Suprapubic skin (tissue), 4 donors: ENCODE results near the gene KCNIP3. TPM values are rescaled to one million over a fixed set of nuclear protein-coding genes. Genes with fewer than 3 reads are reported as not detected.

Source experiments
- DNase-seq, 2 donors: peaks; one replicate each; pipeline ENCODE4 v3.0.0-alpha.2; 2019; ENCODE audit warnings: low spot score in 2 of 2
- H3K27ac ChIP-seq: fragments of 200-600 bp; sonication (generic); one replicate; pipeline ENCODE4 v1.5.1; 2019
- H3K27me3 ChIP-seq: fragments of 200-600 bp; sonication (generic); one replicate; pipeline ENCODE4 v1.5.1; 2019
- H3K36me3 ChIP-seq: fragments of 200-600 bp; sonication (generic); one replicate; pipeline ENCODE4 v1.5.1; 2019
- H3K4me1 ChIP-seq: fragments of 200-600 bp; sonication (generic); one replicate; pipeline ENCODE4 v1.5.1; 2019
- H3K4me3 ChIP-seq: fragments of 200-600 bp; sonication (generic); one replicate; pipeline ENCODE4 v1.5.1; 2019; ENCODE audit warnings: mild to moderate bottlenecking
- H3K9me3 ChIP-seq: fragments of 200-600 bp; sonication (generic); one replicate; pipeline ENCODE4 v1.5.1; 2019
- CTCF ChIP-seq, 2 donors: fragments of 200-600 bp in 1 of 2; fragments of 450-650 bp in 1 of 2; sonication (generic) in 1 of 2; IDR thresholded peaks; one replicate each; pipeline ENCODE4 v1.5.1; 2016 to 2019; ENCODE audit warnings: antibody characterized with exemption in 2 of 2, mild to moderate bottlenecking in 1 of 2, moderate library complexity in 1 of 2
- EP300 ChIP-seq: sonication (generic); formaldehyde crosslinking; IDR thresholded peaks from one replicate; pipeline ENCODE4 v1.6.1; 2017; ENCODE audit warnings: antibody characterized with exemption
- POLR2A ChIP-seq, 2 donors: fragments of 450-650 bp; IDR thresholded peaks; one replicate each; pipeline ENCODE4 v1.6.1; 2017; ENCODE audit warnings: antibody characterized with exemption in 2 of 2, mild to moderate bottlenecking in 2 of 2, moderate library complexity in 2 of 2
- POLR2AphosphoS5 ChIP-seq, 3 donors: sonication (generic); formaldehyde crosslinking; IDR thresholded peaks; one replicate each; pipeline ENCODE4 v1.6.1; 2017; ENCODE audit warnings: antibody characterized with exemption in 3 of 3
- WGBS: methylation state at CpG from one replicate; pipeline ENCODE4 v1.1.5; 2018; 5-methylcytosine and 5-hydroxymethylcytosine counted together
- total RNA-seq, 4 donors: library from RNA; depleted of rRNA; stranded (reverse); fragments of >200 nt; gene quantifications; one replicate each; pipeline ENCODE4 v1.1.0, GENCODE V29; 2016

Gene KCNIP3
- total RNA-seq, 4 donors from 2014 or later, result 7.1 to 21.6 (median 13.6) TPM

- Histone ChIP-seq H3K36me3 (peaks cover 8% of the 10 kb centered on the region), H3K27me3 (no peaks in the 10 kb centered on the region), H3K27ac (no peak overlapping the region), H3K9me3 (no peaks in the 10 kb centered on the region), H3K4me1 (peaks cover 51% of the 10 kb centered on the region), H3K4me3 (no peak overlapping the region)
- TF ChIP-seq POLR2AphosphoS5 (IDR thresholded peaks at IDR 0.05), result no peak
- no peak for TF ChIP-seq POLR2A (IDR thresholded peaks at IDR 0.05)
- TF ChIP-seq EP300, result no peak
- TF ChIP-seq CTCF (IDR thresholded peaks at IDR 0.05), result no peak
- DNase-seq, result no peak
- 92% methylated on average over 10 of the region's 12 CpGs for WGBS
Observed at GRCh38 chr2:95278637-95279225, 18.4 kb upstream of the KCNIP3 start.

GRCh38 chr2:95279435-95280035 is 17.6 kb upstream of the KCNIP3 start:
- Histone ChIP-seq H3K4me3 (no peak overlapping the region), H3K9me3 (no peaks in the 10 kb centered on the region), H3K36me3 (peaks cover 8% of the 10 kb centered on the region), H3K27me3 (no peaks in the 10 kb centered on the region), H3K27ac (no peak overlapping the region), H3K4me1 (peaks cover 45% of the 10 kb centered on the region)
- no peak for DNase-seq
- 91% methylated on average over 19 of the region's 19 CpGs for WGBS
- TF ChIP-seq POLR2AphosphoS5 (IDR thresholded peaks at IDR 0.05) (no peak), EP300 (no peak)

- 79% methylated on average over 8 of the region's 8 CpGs for whole genome bisulfite sequencing
Observed at GRCh38 chr2:95281071-95281470, 16.1 kb upstream of the KCNIP3 start.

GRCh38 chr2:95281786-95282185 is 15.4 kb upstream of the KCNIP3 start:
- no peaks in the 10 kb centered on the region for H3K9me3 ChIP-seq
- no peak overlapping the region for H3K4me3 ChIP-seq
- peaks cover 24% of the 10 kb centered on the region for H3K4me1 ChIP-seq
- H3K27ac ChIP-seq, result no peak overlapping the region
- no peaks in the 10 kb centered on the region for H3K27me3 ChIP-seq
- TF ChIP-seq POLR2AphosphoS5 (IDR thresholded peaks at IDR 0.05) (no peak), CTCF (IDR thresholded peaks at IDR 0.05) (no peak), POLR2A (IDR thresholded peaks at IDR 0.05) (no peak), EP300 (no peak)
- peaks cover 17% of the 10 kb centered on the region for H3K36me3 ChIP-seq
- WGBS, result 100% methylated on average over 6 of the region's 8 CpGs
- no peak for DNase-seq

More at GRCh38 chr2:95281071-95281470, 16.1 kb upstream of the KCNIP3 start:
- no peak overlapping the region for H3K27ac ChIP-seq
- H3K4me3 ChIP-seq, result no peak overlapping the region
- peaks cover 31% of the 10 kb centered on the region for H3K4me1 ChIP-seq
- no peak for DNase-seq
- no peaks in the 10 kb centered on the region for H3K9me3 ChIP-seq
- H3K27me3 ChIP-seq, result no peaks in the 10 kb centered on the region
- no peak for TF ChIP-seq CTCF (IDR thresholded peaks at IDR 0.05)
- no peak for TF ChIP-seq EP300
- TF ChIP-seq POLR2A (IDR thresholded peaks at IDR 0.05), result no peak
- no peak for TF ChIP-seq POLR2AphosphoS5 (IDR thresholded peaks at IDR 0.05)
- peaks cover 11% of the 10 kb centered on the region for H3K36me3 ChIP-seq

- Histone ChIP-seq H3K9me3 (no peaks in the 10 kb centered on the region), H3K27ac (no peak overlapping the region), H3K4me3 (no peak overlapping the region), H3K27me3 (no peaks in the 10 kb centered on the region), H3K4me1 (peaks cover 17% of the 10 kb centered on the region), H3K36me3 (peaks cover 23% of the 10 kb centered on the region)
- DNase-seq, result no peak
- TF ChIP-seq POLR2AphosphoS5 (IDR thresholded peaks at IDR 0.05), result no peak
- no peak for TF ChIP-seq POLR2A (IDR thresholded peaks at IDR 0.05)
- TF ChIP-seq EP300, result no peak
- no peak for TF ChIP-seq CTCF (IDR thresholded peaks at IDR 0.05)
- 32% methylated on average over 3 of the region's 3 CpGs for WGBS
Observed at GRCh38 chr2:95282458-95282857, 14.7 kb upstream of the KCNIP3 start.
